Hepatocyte (in vitro differentiated cells): ENCODE results near the gene OR51B5.

ENCODE experiments used
- CTCF ChIP-seq: fragments of 200-600 bp; sonication (generic); IDR thresholded peaks from 2 replicates; pipeline ENCODE4 v1.5.1; 2016; ENCODE audit warnings: antibody characterized with exemption, mild to moderate bottlenecking; ENCODE audit not compliant: poor library complexity
- EZH2 ChIP-seq: fragments of 200-600 bp; sonication (generic); IDR thresholded peaks from 2 replicates; pipeline ENCODE4 v1.6.1; 2016; ENCODE audit warnings: antibody characterized with exemption, mild to moderate bottlenecking, borderline replicate concordance
- EZH2phosphoT487 ChIP-seq: fragments of 200-600 bp; sonication (generic); IDR thresholded peaks from one replicate; pipeline ENCODE4 v1.6.1; 2018; ENCODE audit warnings: antibody characterized with exemption, mild to moderate bottlenecking, low read depth, moderate library complexity; ENCODE audit not compliant: unreplicated experiment, severe bottlenecking

- TF ChIP-seq CTCF (no peak), EZH2 (no peak), EZH2phosphoT487 (no peak)
Observed at GRCh38 chr11:5304046-5304445, 39.3 kb downstream of the OR51B5 start.
